ENCODE data around the gene PCNA.

DNA sequence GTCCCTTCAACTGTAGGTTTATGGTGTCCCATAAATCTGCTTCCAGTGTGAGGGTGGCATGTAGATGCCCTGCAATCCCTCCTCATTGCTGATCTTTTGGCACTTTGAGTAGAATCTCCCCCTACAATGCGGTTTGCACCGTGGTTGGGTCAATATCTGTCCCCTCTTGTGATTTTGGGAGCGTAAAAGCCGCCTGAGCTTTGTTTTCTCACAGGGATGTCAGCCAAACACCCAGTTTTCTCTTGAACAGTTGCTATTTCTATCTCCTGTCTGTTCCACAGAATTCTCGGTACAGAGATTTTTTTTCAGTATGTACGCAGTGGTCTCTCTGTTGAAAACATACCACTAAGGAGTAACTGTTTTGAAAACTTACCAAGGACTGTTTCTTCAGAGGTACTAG, 28.8 kb upstream of the PCNA start:
- TF ChIP-seq, protein P1, sequence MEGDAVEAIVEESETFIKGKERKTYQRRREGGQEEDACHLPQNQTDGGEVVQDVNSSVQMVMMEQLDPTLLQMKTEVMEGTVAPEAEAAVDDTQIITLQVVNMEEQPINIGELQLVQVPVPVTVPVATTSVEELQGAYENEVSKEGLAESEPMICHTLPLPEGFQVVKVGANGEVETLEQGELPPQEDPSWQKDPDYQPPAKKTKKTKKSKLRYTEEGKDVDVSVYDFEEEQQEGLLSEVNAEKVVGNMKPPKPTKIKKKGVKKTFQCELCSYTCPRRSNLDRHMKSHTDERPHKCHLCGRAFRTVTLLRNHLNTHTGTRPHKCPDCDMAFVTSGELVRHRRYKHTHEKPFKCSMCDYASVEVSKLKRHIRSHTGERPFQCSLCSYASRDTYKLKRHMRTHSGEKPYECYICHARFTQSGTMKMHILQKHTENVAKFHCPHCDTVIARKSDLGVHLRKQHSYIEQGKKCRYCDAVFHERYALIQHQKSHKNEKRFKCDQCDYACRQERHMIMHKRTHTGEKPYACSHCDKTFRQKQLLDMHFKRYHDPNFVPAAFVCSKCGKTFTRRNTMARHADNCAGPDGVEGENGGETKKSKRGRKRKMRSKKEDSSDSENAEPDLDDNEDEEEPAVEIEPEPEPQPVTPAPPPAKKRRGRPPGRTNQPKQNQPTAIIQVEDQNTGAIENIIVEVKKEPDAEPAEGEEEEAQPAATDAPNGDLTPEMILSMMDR (IDR thresholded peaks at IDR 0.05): no peak
- TF ChIP-seq POLR2A (IDR thresholded peaks at IDR 0.05): no peak
- TF ChIP-seq POLR2AphosphoS5 (IDR thresholded peaks at IDR 0.05): no peak

Data from stomach (tissue), 4 donors.